Cerebellar cortex (tissue), 1 donor: Measurements from ENCODE around the gene VEGFB.
A peak's percentile ranks its signal among the peaks of the same experiment; 100 is the strongest.

Experiments used
- DNase-seq: peaks from one replicate; pipeline ENCODE4 v3.0.0-alpha.2; 2015; ENCODE audit warnings: low spot score

Gene VEGFB

DNA sequence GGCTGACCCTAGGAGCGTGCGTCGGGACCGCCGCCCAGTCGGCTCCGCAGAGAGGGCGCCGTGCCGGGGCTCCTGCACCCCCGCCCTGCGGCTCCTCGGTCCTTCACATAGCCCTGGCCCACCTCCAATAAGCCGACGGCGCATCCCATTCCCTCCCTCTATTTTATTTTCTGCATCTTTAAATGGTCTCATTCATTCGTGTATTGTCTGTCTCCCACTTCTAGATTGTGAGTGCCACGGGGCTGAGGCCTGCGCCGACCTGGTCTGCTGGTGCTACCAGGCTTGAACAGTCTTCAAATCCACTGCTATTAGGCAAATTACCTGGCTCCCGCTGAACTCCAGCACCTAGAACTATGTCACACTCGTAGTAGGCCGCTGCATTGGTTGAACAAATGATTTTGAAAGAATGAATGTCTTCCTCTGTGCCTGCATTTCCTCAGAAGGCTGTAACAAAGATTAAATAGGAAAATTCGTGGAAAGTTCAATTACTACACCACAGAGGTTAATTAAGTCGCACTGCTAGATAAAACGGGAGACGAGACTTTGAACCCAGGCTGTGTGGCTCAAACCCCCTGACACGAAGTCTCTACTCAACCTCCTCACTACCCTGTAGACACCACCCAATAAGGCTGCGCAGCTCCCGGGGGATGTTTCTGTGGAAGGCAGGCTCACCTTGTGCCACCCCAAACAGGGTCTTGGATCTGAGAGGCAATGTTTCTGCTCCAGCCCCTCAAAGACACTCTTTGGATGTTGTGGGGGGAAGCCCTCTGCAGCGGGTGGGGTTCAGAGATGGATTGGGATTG is 13.5 kb downstream of the VEGFB start:
- DNase-seq = no peak

DNA sequence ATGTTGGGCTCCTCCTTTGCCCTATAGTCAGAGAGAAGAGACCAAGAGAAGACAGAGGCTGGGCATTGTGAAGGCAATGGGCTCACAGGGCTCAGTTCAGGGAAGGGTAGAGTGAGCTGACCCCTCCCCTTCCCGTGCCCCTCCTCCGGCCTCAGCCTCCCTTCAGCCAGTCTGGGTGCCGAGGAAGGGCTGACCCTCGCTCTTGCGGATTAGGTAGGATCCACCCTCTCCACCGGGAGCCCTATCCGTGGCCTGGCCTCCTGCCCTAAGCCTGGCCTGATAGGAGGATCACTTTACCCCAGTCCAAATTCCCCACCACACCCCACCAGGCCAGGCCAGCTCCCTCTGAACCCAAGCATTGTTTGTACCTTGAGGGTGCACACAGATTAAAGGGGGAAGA is 14.2 kb downstream of the VEGFB start:
- no peak for DNase-seq

DNA sequence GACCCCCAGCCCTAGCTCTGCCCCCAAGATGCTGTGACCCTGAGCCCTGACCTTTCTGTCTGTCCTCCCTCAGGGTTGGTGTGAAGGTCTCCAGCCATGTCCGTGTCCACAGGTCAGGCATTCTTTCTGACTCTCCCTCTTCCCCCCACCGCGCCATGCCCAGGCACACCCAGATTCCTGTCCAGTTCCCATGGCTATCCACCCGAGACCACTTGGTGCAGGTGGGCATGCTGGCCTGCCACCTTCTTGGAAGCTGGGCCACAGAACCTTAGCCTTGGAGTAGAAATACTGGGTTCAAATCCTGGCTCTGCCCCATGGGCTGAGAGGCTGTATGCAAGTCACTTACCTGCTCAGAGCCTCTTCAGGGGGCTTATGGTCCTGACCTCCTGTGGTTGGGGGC is 14.7 kb downstream of the VEGFB start:
- no peak for DNase-seq

DNA sequence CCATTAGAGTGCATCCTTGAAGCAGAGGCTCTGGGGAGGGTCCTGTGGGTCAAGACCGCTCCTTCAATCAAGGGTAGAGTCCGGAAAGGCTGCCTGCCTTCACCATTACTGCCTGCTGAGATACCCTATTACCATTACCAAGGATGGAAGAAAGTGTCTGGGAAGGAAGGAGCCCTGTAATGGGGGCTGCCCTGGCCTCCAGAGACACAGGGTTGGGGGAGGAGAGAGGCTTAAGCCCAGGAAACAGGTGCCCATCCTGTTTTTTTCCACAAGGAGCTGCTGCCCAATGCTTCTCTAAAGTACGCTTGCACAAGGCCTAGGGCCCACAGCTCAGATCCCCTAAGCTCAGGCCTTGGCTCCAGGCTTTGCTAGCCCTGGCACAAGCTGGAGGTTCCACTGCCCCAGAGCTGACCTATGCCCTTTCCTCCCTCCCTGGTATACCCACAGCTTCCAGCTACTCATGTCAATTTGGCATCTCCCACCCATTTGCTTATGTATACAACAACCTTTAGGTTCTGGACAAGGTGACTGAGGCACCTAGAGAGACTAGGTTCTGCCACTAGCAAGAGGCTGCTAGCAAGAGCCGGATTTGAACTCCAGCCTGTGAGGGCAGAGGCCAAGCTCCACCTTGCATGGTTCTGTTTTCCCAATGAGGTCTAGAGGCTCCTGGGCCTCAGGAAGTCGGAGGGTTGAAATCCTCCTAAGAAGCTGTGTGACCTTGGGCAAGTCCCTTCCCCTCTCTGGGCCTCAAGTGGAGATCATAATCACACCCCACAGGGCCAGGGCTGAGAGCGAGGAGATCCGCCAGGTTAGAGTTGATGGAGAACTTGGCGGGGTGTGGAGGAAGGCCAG is 15.4 kb downstream of the VEGFB start:
- DNase-seq = no peak

DNA sequence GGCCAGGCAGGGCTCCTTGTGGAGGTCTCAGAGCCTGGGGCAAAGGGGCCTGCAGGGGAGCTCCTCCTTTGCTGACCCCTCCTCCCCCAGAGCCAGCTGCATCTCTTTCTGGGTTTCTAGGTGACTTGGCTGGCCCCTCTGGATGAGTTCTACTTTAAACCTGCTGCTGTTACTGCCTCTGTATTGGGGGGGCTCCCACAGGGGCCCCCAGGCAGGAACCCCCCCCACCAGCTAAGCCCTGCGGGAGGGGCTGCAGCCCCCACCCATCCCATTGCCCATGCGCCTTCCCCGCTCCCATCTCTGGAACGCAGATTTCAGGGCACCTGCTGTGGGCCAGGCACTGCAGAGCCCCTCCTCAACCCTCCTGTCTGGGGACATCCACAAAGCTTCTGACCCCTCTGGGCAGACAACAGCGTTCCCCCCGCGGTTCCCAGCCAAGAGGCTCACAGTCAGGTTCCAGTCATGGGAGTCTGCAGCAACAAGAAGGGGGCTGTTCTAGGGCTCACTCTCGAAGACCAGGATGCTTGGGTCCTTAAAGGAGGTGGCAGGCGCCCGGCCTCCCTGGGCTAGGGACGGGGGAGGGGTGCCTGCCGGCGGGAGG is 16.1 kb downstream of the VEGFB start:
- DNase-seq = no peak

DNA sequence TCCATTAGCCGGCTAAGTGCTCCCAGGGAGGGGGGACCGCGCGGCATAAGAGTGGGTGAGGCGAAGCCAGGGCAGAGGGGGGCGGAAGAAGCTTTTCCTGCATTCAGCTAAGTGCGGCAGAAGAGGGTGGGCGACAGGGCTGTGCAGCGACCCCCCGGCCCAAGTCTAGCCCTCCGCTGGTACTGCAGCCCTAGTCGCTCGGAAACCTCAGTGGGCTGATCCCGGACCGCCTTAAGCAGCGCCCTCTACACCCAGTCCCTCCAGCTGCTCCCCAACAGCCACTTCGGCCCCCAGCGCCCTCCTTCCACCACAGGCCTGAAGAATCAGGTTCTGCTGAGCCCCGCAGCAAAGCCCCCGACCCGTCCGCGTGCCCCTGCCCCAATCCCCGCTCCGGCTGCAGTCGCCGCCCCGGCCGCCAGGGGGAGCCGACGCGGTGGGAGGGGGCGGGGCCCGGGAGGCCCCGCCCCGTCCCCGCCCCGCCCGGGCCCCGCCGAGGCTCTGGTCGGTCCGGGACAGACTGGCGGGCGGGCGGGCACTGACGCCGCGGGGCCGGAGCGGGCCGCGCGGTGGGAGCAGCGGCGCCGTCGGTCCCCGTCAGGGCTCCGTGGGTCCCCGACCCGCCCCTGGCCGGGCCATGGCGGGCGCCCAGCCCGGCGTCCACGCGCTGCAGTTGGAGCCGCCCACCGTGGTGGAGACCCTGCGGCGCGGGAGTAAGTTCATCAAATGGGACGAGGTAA is 16.8 kb downstream of the VEGFB start, which contains the start of gene PLCB3:
Gene PLCB3, plus strand, starts transcription at position 515 of the 737 bp plus-strand sequence. Its CDS starts 120 bp downstream, at position 635.
- DNase-seq = no peak

DNA sequence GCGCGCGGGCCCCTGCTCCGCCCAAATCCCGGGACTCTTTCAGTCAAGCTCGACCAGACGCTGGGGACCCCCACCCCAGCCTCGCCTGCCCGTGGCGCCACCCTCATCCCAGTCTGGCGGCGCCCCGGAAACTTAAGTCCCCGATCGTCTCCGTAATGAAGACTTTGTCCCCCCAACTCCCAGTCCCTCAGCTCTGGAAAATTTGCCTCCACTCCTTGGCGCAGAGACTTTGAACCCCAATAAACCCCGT is 17.3 kb downstream of the VEGFB start:
- DNase-seq = no peak

DNA sequence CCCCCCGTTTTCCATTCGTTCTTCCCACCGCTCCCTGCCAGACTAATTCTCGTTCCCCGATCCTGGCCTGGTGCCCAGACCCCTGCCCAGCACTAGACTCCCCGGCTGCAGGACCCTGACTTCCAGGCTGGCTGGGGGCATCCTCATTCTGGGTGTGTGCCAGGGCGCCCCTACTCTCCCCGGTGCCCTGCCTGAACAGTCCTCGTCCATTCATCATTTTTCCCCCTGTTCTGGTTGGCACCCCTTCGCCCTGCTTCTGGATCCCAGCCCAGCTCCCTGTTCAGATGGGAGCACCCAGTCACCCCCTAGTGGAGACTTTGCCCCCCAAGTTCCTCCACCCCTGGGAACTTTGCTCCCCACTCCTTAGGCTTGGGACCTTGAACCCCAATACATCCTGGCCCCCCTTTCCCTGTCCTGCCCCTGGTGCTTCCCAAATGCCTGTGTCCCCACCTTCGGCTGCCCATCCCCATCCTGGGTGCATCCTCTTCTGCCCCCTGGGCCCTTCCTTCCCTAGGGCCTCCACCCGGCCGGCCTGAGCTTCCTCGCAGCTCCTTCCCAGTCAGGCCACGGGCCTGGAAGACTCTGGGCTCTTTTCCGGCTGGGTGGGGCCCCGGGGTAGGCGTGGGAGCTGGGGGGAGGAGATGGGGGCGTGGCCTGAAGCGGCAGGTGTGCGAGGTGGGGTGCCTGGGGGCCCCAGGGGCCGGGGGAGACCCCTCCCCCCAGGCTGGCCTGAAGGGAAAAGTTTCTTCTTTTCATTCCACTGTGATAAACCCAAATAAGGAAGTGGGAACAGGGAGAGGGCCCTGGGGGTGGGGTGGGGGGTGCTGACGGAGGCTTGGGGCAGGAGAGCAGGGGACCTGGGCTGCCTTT is 17.9 kb downstream of the VEGFB start:
- no peak for DNase-seq

DNA sequence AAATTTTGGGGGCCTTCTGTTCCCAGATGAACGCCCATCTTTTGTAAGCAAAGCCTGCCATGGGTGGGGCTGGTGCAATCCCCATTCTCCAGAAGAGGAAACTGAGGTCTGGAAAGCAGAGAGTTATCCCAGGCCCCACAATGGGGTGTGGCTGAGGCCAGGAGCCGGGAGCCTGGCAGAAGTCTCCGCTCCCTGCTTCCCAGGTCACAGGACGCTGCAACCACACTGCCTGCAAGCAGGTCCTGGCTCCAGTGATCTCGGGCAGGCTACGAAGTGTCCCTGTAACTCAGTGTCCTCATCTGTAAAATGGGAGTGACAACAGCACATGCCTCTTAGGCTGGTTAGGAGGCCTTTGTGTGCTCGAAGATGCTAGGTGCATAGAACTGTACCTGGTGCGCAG is 18.7 kb downstream of the VEGFB start:
- DNase-seq = no peak

DNA sequence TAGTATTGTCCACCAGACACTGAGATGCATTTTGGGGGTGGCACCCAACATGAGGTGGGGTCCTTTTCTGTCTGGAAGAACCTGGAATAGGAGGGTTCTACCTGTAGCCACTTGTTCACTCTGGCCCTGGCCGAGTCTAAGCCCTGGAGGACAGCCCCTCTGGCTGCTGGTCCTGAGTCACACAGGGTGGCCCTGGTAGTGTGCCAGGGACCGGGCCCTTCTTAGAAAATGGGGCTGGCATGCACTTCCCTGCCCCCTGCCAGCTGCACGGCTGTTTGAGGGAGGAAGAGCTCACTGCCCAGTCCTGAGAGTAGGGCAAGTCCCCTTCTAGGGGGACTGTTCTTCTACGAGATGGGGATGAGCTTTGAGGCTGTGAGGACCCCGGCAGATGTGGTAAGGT is 19.1 kb downstream of the VEGFB start:
- peak; percentile 71 for DNase-seq

DNA sequence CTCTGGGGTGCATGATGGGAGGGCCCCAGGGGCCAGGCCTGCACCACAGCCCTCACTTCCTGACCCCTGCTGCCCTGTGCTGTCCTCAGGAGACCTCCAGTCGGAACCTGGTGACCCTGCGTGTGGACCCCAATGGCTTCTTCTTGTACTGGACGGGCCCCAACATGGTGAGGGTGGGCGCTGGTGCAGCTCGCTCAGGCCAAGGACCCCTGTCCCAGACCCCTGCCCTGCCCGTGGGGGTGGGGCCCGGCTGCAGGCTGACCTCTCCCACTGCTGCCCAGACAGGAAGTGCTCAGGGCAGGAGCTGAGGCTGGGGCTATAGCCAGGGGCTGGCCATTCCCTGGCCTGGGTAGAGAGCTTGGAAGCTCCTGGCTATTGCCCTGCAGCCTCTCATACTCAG is 19.9 kb downstream of the VEGFB start:
- DNase-seq = no peak

DNA sequence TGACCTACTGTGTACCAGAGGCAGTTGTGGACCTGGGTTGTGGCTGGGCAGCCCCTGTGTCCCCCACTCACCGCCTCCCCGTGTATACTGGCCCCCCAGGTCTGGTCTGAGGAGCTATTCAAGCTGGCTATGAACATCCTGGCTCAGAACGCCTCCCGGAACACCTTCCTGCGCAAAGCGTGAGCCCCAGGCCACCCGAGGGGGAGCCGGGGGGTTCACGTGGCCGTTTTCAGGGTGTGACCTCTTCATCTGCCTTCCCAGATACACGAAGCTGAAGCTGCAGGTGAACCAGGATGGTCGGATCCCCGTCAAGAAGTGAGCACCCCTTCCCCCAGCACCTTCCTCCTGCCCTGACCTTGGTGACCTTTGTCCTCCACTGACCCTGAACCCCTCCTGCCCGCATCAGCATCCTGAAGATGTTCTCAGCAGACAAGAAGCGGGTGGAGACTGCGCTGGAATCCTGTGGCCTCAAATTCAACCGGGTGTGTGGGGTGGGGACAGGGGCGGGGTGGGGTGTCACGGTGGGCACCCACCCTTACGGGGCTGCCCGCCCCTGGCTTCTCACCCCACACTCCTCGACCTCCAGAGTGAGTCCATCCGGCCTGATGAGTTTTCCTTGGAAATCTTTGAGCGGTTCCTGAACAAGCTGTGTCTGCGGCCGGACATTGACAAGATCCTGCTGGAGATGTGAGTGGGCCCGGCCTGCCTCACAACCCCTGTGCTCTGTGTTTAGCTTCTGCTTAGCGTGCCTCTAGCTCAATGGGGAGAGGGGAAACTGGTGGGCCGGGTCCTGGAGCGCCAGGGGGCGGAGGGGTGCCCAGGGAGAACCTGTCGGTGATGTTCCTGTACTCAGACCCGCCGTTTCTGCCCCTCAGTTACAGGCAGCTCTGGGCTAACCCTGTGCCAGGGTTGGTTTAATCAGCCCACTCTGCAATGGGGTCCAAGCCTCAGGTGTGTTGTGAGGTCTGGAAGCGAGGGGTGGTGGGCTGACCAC is 21.0 kb downstream of the VEGFB start:
- DNase-seq = no peak

DNA sequence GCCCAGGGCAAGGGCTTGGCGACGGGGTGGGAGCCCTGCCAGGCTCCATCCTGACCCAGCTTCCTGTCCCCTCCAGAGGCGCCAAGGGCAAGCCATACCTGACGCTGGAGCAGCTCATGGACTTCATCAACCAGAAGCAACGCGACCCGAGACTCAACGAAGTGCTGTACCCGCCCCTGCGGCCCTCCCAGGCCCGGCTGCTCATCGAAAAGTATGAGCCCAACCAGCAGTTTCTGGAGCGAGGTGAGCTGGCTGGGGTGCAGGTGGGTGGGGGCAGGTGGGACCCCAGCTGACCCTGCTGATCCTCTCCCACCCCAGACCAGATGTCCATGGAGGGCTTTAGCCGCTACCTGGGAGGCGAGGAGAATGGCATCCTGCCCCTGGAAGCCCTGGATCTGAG is 21.9 kb downstream of the VEGFB start:
- no peak for DNase-seq

DNA sequence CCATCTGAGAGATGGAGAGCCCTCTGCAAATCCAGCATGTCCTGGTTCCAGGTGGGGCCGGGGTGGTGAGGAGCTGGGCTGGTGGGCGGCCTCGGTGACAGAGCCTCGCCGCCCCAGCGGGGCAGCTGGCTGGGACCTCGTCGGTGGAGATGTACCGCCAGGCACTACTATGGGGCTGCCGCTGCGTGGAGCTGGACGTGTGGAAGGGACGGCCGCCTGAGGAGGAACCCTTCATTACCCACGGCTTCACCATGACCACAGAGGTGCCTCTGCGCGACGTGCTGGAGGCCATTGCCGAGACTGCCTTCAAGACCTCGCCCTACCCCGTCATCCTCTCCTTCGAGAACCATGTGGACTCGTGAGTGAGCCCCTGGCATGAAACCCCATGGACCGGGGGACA is 24.0 kb downstream of the VEGFB start:
- no peak for DNase-seq

DNA sequence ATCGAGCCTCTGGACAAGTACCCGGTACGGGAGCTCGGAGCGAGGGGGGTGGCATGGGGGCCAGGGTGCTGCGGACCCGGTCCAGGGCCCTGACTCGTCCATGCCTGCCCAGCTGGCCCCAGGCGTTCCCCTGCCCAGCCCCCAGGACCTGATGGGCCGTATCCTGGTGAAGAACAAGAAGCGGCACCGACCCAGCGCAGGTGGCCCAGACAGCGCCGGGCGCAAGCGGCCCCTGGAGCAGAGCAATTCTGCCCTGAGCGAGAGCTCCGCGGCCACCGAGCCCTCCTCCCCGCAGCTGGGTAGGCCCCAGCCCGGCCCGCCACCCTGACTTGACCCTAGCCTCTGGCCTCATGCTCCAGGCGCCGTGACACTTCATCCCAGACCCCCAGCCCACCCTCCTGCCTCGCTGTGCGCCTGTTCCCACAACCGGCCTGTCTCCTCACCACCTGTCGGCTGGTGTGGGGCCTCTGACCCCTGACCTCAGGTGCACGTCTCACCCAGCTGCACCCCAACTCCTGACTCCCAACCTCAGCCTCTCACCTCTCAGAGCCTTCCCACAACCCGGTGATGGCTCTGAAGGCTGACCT is 24.7 kb downstream of the VEGFB start:
- DNase-seq = no peak

DNA sequence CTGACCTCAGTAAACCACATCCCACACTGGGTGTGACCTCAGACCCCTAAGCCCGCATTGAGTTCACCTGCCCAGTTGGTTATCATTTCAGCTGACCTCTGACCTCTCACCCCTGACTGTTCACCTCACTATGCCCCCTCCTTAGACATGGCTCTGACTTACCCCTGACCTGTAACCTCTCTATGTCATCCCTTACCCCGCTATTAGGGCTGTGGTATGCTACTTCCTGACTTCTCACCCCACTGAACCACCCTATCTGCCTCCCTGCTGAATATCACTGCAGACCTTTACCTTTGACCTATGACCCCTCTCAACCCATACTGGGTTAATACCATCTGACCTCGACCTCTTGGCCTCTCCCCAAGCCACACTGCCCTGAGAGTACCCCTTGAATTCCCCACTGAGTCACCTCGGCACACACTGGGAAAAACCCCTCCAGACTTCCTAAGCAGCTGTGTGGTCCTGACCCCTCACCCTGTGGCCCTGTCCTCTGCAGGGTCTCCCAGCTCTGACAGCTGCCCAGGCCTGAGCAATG is 25.2 kb downstream of the VEGFB start:
- DNase-seq = no peak

DNA sequence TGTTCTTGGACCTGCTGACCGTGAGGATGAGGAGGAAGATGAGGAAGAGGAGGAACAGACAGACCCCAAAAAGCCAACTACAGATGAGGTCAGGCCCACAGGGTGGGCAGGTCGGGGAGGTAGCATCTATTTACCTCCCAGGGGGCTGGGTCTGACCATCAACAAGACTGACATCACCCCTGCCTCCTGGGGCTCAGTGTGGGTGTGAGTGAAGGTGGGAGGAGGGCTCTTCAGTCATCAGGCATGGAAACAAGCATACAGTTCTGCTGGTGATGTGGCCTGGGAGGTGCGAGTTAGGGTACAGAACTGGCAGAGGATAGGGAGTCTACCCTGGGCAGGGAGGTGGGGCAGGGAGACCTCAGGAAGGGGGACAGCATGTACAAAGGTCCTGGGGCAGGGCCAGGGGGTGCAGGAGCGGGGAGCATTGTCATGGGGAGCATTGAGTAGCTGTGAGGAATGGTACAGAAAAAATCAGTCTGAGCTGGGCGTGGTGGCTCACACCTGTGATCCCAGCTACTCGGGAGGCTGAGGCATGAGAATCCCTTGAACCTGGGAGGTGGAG is 25.8 kb downstream of the VEGFB start:
- no peak for DNase-seq

DNA sequence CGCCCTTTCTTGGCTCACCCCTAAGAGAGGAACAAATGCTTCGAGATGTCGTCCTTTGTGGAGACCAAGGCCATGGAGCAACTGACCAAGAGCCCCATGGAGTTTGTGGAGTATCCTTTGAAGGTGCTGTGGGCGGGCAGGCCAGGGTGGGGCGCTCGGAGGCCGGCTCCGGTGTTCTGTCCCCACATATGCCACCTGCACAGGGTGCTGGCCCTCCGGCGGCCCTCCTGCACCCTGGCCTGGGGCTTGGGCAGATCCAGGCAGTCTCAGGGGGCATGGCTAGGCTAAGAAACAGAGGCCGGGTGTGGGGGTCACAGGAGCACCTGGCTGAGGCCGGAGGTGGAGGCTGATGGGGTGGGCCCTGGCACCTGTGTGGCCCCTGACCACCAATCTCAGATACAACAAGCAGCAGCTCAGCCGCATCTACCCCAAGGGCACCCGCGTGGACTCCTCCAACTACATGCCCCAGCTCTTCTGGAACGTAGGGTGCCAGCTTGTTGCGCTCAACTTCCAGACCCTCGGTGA is 27.2 kb downstream of the VEGFB start:
- DNase-seq = no peak
